ENCODE measurements around the gene SMIM41.

SMIM41 gene

DNA sequence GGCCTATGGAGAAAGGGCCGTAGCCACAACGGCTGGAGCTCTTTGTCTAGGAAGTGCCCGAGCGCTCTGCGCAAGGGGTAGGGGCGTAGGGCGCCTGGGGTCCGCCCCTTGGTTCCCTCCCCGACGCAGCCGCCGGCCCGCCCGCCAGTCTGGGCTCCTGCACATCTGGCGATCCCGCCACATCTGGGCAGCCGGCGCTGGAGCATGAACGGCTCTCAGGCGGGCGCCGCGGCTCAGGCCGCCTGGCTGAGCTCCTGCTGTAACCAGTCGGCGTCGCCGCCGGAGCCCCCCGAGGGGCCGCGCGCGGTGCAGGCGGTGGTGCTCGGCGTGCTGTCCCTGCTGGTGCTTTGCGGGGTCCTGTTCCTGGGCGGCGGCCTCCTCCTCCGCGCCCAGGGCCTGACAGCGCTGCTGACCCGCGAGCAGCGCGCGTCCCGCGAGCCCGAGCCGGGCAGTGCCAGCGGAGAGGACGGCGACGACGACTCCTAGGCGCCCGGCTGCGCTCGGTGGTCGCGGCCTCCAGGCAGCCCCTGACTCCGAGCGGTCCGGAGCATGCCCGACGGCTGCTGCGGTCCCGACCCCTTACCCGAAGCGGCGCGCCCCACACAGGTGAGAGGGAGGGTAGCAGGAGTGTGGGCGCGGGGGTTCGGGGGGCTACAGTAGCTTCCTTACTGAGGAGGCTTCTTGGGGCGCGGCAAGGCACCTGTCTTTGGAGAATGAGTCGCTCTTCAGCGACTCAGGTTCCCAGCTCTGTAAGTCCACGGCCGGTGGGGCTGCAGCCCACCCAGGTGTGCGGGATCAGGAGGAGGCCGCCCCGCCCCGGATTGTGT, at the start of gene SMIM41:
SMIM41 (plus strand) TSS at position 129 of the 827 bp plus-strand sequence; CDS start at position 205, 76 bp downstream.
- DNase-seq (ENCODE audit: low read depth): no peak

DNA sequence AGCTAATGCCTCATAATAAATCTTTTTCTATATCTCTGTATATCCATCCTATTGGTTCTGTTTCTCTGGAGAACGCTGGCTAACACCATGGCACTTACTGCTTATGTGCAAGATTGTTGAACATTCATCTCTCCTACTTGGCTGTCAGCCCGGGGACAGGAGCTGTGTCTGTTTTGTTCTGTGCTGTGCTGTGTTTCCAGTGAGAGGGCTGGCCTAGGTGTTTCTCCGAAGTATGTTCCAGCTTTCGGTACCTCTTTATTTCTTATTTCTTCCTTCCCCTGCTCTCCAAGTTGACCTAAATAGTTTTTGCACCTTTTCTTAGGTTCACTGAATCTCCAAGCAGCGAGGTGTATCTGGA, 47.1 kb upstream of the SMIM41 start:
- no peak for DNase-seq (ENCODE audit: low read depth)

DNA sequence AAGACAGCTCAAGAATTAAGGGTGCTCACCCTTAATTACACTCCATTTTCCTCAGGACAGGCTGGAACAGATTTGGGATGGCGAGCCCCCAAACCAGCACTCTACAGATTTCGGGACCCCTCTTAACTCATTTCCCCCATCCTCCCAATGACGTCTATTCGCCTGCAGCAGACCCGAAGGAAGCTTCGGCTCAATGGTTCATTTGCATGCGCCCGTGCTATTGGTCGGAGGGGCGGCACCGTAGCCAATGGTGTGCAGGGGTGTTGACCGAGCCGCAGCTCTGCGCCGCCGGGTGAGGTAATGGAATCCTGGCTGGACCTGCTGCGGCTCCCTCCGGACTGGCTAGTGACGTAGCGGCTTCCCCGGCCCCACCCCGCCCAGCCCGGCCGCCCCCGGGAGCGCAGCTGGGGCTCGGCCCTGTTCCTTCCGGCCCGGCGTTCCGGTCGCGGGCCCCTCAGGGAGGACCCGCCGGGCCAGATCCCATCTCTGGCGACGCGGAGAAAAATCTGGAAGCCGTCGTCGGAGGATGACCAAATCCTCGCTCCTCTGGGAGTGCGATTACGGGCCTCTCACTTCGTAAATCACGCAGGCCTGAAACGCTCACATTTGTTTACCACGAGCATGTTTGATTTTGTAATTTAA, 46.6 kb upstream of the SMIM41 start:
- peak; percentile 81 for DNase-seq (ENCODE audit: low read depth)

DNA sequence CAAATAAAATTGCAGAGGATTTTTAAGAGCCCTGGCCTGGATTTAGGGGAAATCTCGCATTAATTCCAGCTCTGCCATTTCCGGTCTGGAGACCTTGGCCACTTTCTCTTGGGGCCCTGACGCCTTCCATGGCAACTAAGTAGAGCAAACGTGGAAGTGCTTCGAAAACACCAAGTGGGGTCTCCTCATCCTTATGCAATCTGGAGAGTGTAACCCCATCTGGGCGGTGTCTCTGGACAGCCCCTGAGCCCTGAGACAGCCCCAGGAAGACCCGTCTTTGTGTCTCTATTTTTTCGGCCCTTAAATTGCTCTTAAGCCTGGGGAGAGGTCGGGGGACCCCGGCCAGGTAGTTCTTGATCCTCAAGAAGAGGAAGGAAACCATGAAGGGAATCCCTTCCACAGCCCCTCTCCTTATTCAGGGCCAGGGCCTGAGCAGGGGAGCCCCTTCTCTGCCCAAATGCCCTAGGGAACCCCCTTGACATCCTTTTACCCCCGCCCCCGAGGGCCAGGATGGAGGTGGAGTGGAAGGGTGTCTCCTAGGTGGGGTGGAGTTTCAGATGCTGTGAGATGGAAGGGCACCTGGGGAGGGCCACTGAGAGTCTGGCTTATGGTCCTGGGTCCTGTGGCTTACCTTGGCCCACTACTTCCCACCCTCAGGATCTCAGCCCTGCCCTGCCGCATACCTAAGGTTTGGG, 45.9 kb upstream of the SMIM41 start:
- no peak for DNase-seq (ENCODE audit: low read depth)

DNA sequence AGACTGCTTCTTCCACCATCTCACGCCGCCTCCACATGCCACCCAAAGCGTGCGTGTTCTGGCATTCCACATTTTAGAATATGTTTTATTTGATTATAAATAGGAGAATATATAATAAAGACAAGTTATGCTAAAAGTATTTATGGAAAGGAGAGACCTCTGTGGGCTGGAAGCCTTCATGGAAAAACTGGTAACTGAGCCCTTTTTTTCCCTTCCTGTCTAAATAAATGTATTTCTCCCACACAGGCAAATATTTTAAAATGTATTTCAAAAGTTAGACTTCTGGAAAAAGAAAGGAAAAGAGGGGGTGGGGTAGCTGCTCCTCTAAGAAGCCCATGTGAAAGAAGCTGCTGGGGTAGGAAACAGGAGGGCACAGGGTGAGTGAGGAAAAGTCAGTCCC, 44.3 kb upstream of the SMIM41 start:
- DNase-seq (ENCODE audit: low read depth): no peak

DNA sequence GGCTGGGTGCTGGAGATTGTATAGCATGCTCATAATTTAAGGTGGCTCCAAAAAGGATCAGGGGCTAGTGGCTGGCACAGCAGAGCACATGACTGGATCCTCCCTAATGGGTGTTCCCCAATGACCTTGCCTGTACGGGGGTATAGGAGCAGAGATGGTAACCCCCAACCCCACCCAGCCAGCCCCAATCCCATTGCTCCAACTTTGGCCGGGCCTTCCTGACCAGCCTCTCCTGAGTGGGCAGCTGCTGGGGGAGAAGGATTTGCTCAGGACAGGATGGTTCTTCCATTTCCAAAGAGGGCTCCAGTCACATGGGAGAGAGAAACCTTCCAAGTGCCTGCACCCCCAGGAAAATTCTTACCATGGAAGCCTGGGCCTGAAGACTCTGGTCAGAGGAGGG, 43.6 kb upstream of the SMIM41 start:
- DNase-seq (ENCODE audit: low read depth): no peak

DNA sequence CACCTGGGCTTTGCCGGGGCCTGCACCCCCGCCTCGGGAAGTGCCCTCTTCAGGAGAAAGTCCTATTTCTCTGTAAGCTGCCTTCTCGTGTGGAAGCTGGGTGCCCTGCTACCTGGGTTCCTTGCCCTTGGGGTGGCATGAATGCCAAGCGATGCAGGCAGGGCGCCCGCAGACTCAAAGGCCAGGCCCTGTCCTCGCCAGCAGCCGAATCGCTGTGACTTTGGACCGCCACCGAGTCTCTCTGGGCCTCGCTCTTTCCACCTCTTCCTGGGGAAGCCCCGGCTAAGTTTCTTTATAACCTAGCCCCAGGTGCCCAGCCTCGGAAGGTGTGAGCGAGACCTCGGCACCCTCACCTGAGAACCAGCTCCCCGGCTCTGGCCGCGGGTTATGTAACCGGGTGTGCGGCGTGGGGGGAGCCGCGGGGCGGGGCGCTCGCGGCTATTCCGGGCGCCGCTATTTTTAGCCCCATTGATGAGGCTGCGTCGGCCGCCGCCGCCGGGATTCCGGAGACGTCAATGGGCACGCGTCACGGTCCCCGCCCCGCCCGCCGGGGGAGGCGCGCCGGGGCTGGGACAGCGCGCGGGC, 42.8 kb upstream of the SMIM41 start:
- DNase-seq (ENCODE audit: low read depth): peak; percentile 70

DNA sequence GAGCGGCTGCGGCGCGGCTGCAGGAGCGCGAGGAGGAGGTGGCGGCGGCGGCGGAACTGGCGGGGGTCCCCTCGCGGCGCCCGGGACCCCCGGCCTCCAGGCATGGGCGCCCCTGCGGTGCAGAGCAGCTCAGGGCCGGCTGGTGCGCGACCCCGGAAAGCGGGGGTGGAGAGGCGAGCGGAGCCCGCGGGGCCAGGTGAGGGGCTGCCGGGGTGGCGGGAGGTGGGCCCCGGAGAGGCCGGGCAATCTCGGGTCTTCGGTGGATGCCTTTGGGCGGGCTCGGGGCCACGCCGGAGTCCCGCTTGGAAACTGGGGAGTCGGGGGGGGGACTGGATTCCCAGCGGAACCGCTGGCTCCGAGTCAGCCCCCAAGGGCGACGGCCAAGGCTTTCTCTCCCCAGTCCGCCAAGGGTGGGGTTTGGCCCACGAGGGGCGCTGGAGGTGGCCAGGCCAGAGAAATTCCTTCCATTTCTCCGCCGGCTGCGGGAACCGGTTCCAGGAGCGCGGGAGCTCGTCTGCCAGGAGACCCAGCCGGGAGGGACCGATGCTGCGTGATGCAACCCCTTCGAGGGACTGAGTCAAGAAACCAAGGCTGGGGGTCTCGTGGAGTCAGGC, 42.1 kb upstream of the SMIM41 start:
- DNase-seq (ENCODE audit: low read depth): no peak

DNA sequence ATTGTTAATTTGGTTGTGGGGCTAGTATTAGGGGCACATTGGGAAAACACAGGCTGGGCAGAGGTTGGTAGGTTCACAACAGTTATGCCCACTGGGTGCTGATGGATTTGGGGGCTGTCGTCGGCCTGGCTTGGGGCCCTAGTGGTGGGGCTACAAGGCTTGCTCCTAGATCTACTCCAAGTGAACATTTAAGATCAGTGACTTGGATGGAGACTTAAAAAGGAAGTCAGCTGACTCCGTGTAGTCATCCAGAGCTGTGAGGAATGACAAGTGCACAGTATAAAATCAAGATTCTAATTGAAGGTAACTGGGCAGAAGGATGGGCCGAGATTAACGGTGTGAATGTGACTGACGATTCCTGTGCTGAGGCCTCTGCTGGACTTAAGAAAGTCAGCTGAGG, 41.1 kb upstream of the SMIM41 start:
- DNase-seq (ENCODE audit: low read depth): no peak

DNA sequence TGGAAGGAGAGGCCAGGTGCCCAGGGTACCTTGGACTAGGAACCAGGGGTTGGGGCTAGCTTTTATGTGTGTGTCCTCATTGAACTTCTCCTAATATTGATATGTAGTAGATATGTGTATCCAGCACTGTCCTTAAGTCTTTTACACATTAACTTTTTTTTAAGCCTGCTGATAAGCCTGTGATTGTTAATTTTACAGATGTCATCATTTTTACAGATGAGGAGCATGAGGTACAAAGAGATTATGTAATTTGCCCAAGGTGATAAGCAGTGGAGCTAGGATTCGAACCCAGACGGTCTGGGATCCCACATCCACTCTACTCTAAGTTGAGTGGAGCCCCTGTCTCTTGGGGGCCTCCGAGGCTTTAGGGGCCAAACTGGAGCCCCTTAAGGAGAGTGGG, 38.5 kb upstream of the SMIM41 start:
- no peak for DNase-seq (ENCODE audit: low read depth)

DNA sequence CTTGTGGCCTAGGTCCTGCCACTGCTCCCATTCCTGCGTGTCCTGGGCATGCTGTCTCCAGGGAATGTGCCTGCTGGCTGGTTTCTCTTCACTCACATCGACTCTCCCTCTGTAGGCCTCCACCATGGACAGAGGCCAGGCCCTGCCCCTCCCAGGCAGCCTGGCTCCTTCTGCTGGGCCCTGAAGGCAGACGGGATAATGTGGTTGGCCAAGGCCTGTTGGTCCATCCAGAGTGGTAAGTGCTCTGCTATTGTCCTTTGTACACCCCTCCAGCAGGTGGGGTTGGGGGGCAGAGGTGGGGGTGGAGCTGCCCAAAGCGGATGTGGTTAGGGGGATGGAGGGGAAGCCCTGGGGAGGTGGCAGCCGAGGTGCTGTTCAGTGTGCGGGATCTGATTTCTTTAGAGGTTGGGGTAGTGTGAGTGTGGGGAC, 37.8 kb upstream of the SMIM41 start:
- no peak for DNase-seq (ENCODE audit: low read depth)

DNA sequence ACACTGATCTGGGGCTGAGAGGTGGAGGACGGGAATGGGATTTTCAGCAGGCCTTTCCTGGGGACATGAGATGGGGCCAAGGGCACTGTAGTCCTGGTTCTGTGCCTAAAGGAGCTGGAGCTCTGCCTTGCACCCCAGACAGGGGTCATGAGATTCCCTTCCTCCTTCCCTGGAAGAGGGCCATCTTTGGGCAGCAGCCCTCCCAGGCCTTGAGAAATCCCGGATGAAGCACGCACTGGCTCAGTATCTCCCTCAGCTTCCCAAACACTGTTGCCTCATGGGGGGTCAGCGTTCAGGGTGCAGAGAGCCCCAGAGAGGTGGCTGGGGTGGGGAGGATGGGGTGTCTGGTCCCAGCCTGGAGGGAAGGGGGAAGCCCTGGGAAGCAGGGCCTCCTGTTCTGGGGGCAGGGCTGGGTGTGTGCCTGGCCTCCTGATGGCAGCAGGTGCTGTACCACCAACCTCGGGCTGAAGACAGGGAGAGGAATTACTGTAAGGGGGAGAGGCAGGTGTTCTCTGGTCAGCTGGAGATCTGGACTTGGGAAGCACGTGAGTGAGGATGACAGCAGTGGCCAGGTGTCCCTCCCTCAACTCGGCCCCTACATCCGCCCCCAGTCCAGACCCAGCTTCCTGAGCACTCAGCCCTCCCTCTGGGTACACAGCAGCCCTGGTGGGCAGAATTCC, 36.7 kb upstream of the SMIM41 start:
- no peak for DNase-seq (ENCODE audit: low read depth)

DNA sequence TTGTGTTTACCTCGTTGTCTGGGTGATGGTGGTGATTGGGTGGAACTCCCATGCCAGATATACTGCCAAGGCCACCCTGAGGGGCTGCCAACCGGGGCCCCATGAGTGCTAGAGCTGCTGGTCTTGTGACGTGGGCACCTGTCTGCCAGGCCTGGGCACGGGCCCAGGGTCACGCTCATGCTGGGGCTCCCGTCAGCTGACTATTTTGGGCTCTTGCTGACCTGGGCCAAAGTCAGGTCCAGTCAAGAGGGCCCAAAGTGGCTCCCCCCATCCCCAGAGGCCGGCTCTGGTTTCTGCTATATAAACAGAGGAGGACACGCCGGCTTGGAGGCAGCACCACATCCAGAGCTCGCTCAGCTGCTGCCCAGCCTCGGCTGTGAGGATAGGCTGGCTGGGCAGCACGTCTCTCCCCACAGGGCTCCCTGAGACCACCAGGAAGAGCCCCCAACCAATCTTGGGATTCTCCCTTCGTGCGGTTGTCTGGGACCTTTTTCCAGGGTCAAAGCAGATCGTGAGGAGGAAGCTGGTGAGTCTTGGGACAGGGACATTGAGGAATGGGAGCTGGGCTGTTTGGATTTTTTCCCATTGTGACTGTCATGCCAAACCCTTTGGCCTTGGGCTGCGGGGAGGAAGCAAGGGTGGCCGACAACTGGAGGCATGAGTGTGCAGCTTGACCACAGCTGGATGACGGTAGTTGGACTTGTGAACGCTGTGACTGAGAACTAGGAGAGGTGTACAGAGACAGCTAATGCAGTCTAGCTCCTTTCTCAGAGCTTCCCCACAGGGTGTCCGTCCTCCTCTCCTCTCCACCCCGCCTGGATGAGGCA, 35.9 kb upstream of the SMIM41 start:
- DNase-seq (ENCODE audit: low read depth): no peak

DNA sequence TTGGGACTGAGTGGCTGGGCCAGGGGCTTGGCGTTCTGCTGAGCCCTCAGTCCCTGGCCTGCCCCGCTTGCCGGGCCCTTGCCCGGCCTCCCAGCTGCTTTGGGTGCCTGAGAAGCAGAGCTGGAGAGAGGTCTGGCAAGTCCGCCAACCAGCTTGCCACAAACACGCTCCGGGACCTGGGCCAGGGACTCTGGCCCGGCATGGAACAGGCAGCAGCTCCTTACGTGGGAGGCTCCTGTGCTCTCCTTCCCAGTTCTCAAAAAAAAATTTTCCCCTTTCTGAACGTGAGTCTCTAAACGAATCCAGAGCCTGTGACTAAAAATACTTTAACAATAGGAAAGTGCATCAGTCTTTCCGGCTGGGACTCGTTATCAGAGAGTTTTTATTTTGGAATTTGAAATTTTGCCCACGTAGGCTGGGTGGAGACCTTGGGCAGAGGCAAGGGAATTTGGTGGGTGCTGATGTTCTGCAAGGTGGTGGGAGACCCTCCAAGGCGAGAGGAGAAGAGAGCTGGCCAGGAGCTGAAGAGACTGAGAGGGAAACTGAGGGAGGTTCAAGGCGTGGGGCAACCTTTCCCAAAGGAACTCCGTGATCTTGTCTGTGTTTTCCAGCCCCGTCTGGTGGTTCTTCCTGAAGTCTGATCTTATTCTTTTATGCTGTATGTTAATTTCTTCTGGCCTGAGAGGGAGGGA, 35.1 kb upstream of the SMIM41 start:
- no peak for DNase-seq (ENCODE audit: low read depth)

DNA sequence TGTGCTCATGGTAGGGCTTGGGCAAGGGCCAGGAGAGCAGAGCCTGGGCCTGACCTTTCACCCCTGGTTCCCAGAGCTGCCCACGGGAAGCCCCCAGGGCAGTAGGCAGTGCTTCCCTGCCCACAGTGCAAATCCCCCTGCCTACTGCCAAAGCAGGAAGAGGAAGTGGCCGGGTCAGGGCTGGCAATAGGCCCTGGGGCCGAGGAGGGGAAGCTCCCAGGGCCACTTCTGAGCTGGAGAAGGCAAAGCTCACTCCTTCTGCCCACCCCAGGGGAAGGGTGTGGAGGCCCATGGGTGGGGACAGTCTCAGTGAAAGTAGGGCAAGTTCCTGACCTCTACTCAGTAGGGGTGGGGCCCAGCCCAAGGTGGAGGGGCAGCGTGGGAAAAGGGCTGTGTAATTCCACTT, 33.7 kb upstream of the SMIM41 start:
- DNase-seq (ENCODE audit: low read depth): no peak

DNA sequence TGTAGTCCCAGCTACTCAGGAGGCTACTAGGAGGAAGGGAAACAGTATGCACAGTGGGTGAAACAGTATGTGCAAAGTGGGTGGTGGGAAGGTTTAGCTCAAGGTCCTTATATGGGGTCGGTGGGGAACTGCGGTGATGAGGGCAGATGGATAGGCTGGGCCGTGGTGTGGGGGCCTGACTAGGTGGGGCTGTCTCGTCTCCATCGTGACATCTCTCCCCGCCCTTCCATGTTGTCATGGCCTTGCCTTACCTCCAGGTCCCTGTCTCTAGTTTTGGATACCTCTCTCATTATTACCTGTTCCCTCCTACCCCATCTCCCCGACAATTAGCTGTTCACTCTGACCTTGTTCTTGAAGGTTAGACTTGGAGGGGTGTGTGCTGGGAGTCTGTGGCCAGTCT, 32.6 kb upstream of the SMIM41 start:
- DNase-seq (ENCODE audit: low read depth): no peak

DNA sequence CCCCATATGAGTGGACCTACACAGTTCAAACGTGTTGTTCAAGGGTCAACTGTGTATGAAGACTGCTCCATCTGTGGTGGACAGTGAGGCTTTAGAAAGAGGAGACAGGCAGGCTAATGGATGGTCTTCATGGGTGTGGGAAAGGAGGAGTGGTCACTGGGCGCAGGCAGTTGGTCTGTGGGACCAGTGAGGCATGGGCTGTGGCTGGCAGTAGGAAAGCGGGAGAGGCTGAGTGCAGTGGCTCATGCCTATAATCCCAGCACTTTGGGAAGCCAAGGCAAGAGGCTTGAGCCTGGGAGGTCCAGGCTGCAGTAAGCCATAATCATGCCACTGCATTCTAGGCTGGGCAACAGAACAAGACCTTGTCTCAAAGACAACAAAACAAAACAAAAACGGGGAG, 30.2 kb upstream of the SMIM41 start:
- DNase-seq (ENCODE audit: low read depth): no peak

DNA sequence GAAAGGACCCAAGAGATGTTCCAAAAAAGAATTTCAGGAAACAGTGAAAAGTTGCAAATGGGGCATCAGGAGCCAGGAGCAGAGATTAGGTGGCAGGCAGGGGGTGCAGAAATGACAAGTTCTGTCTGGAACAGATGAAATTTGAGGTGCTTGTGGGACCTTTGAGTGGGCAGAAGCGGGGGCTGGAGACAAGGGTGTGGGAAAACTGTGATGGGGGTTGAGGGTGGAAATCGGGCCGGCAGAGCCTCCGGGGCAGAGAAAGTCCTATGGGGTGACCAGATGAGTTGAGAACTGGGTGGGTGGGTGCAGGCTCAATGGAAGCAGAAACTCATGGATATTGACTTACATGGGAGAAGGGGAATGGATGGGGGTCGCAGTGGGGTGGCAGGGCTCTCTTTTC, 29.8 kb upstream of the SMIM41 start:
- no peak for DNase-seq (ENCODE audit: low read depth)

DNA sequence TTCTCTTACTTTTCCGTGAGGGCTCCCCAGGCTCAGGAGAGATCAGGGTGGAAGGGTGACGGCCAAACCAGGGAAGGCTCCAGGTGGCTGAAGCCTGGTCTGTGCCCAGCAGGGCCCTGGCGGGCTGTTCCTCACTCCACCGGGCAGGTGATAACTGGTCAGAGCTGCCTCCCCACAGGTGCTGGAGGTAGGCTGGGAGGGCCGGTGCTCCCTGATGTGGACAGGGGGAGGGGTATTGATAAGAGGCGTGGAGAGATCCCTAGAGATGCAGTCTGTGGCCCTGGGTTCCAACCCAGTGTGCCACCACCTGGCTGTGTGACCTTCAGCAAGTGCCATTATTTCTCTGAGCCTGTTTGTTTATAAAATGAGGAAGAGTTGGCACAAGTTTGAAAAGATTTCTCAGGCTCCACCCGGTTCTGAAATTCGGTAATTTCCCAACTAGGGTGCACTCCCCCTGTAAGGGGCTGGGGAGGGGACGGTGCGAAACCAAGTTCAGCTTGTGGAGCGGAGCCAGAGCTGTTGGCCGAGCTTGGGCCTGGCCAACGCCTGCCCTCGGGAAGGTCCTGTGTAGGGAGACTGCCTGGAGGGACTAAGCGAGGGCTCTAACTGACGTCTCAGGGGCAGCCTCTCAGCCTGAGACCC, 29.3 kb upstream of the SMIM41 start:
- DNase-seq (ENCODE audit: low read depth): no peak

All from activated T-cell treated with anti-CD3 and anti-CD28 coated beads for 24 hours (primary cell).